ENCODE data around the gene EIF2B5. TPM values are rescaled to one million over a fixed set of nuclear protein-coding genes. Genes with fewer than 3 reads are reported as not detected.

EIF2B5 gene
- total and polyA plus RNA-seq, 2 of the 13 experiments (the other 11 are each of a cell fraction or from before 2014, with no cell fraction given), result 38.4 to 60.2 TPM

- TF ChIP-seq SIN3A (IDR thresholded peaks at IDR 0.05; ENCODE audit: borderline replicate concordance, low read depth, low read length) (peak; percentile 94), ZNF30 (CRISPR knock-in tag; IDR thresholded peaks at IDR 0.05) (0 out of 2 replicates have a peak, but pooled peaks have one; percentile 45), ZFAT (CRISPR knock-in tag; conservative IDR thresholded peaks at IDR 0.05) (no peak), KLF13 (CRISPR knock-in tag; IDR thresholded peaks at IDR 0.05) (no peak), POLR2G (IDR thresholded peaks at IDR 0.05; ENCODE audit: low read depth, low read length) (peak; percentile 97), RXRA (CRISPR knock-in tag; IDR thresholded peaks at IDR 0.05) (peak; percentile 73), GABPB1 (CRISPR knock-in tag; IDR thresholded peaks at IDR 0.05) (peak; percentile 97), TAF1 (CRISPR knock-in tag; IDR thresholded peaks at IDR 0.05) (peak; percentile 96), ARID3A (IDR thresholded peaks at IDR 0.05; ENCODE audit: low read depth, low read length) (0 out of 2 replicates have a peak, but pooled peaks have one; percentile 39), PAX8 (CRISPR knock-in tag; IDR thresholded peaks at IDR 0.05; ENCODE audit: borderline replicate concordance) (no peak), NKX3-1 (CRISPR knock-in tag; IDR thresholded peaks at IDR 0.05) (0 out of 2 replicates have a peak, but pooled peaks have one; percentile 14), DPF2 (CRISPR knock-in tag; IDR thresholded peaks at IDR 0.05; ENCODE audit: borderline replicate concordance, low read depth) (no peak), HOXA9 (CRISPR knock-in tag; IDR thresholded peaks at IDR 0.05; ENCODE audit: borderline replicate concordance) (no peak), KDM5B (CRISPR knock-in tag; IDR thresholded peaks at IDR 0.05; ENCODE audit: borderline replicate concordance) (peak; percentile 78), HDAC2 (CRISPR knock-in tag; IDR thresholded peaks at IDR 0.05) (peak; percentile 84), ZNF619 (CRISPR knock-in tag; IDR thresholded peaks at IDR 0.05) (peak; percentile 49; the same call in 1 of the 2 replicates), RXRB (CRISPR knock-in tag; IDR thresholded peaks at IDR 0.05; ENCODE audit: borderline replicate concordance) (peak; percentile 87), AFF4 (CRISPR knock-in tag; IDR thresholded peaks at IDR 0.05) (no peak), KAT8 (CRISPR knock-in tag; IDR thresholded peaks at IDR 0.05) (peak; percentile 99), SOX13 (IDR thresholded peaks at IDR 0.05) (0 out of 2 replicates have a peak, but pooled peaks have one; percentile 48), SOX13 (CRISPR knock-in tag; conservative IDR thresholded peaks at IDR 0.05 in 1 of 2, IDR thresholded peaks at IDR 0.05 in 1 of 2) (peak in 1 of 2 experiments; percentile 51; a peak in 2 of 4 replicates), ZNF547 (CRISPR knock-in tag; IDR thresholded peaks at IDR 0.05) (peak; percentile 53; the same call in 1 of the 2 replicates), KLF12 (CRISPR knock-in tag; IDR thresholded peaks at IDR 0.05; ENCODE audit: borderline replicate concordance) (peak; percentile 26; the same call in 1 of the 2 replicates)
- TF ChIP-seq, protein P1, sequence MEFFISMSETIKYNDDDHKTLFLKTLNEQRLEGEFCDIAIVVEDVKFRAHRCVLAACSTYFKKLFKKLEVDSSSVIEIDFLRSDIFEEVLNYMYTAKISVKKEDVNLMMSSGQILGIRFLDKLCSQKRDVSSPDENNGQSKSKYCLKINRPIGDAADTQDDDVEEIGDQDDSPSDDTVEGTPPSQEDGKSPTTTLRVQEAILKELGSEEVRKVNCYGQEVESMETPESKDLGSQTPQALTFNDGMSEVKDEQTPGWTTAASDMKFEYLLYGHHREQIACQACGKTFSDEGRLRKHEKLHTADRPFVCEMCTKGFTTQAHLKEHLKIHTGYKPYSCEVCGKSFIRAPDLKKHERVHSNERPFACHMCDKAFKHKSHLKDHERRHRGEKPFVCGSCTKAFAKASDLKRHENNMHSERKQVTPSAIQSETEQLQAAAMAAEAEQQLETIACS (CRISPR knock-in tag; IDR thresholded peaks at IDR 0.05), result 0 out of 2 replicates have a peak, but pooled peaks have one; percentile 12
These were observed at the start of gene EIF2B5 (continued) for GRCh38 chr3:184135149-184135910.
